Heart left ventricle (tissue), 16 donors: ENCODE results near the gene CLCF1. TPM values are rescaled to one million over a fixed set of nuclear protein-coding genes. Genes with fewer than 3 reads are reported as not detected.

Experiments
- ATAC-seq, 4 donors: fragments of 200-7000 bp; cut with Tn5 transposase; one replicate each; pipeline ENCODE4 v1.9.1; 2020 to 2022; ENCODE audit warnings: moderate library complexity in 4 of 4, mild to moderate bottlenecking in 3 of 4, moderate number of reproducible peaks in 1 of 4
- DNase-seq, 5 donors: peaks; one replicate each; pipeline ENCODE4 v3.0.0-alpha.2; 2020
- H3K27ac ChIP-seq, 12 donors: fragments of 200-600 bp; sonication (generic) in 4 of 12; one replicate each; pipeline versions ENCODE4 v1.5.0 to v1.8.0; 2016 to 2022; ENCODE audit warnings: mild to moderate bottlenecking in 2 of 12
- H3K27me3 ChIP-seq, 9 donors: fragments of 200-600 bp; sonication (generic) in 2 of 9; one replicate each; pipeline versions ENCODE4 v1.5.1 to v1.8.0; 2016 to 2022; ENCODE audit warnings: mild to moderate bottlenecking in 3 of 9
- H3K36me3 ChIP-seq, 9 donors: fragments of 200-600 bp; sonication (generic) in 2 of 9; one replicate each; pipeline versions ENCODE4 v1.5.0 to v1.8.0; 2018 to 2022; ENCODE audit warnings: mild to moderate bottlenecking in 2 of 9
- H3K4me1 ChIP-seq, 12 donors: fragments of 200-600 bp; sonication (generic) in 4 of 12; one replicate each; pipeline versions ENCODE4 v1.5.0 to v1.8.0; 2016 to 2022; ENCODE audit warnings: mild to moderate bottlenecking in 3 of 12
- H3K4me3 ChIP-seq, 12 donors: fragments of 200-600 bp; sonication (generic) in 4 of 12; one replicate each; pipeline versions ENCODE4 v1.5.0 to v1.8.0; 2017 to 2022; ENCODE audit warnings: mild to moderate bottlenecking in 9 of 12, moderate library complexity in 4 of 12
- H3K9me3 ChIP-seq, 12 donors: fragments of 200-600 bp; sonication (generic) in 4 of 12; one replicate each; pipeline versions ENCODE4 v1.5.0 to v1.8.0; 2016 to 2022; ENCODE audit warnings: mild to moderate bottlenecking in 1 of 12
- POLR2A ChIP-seq, 2 donors: fragments of 450-650 bp; IDR thresholded peaks; one replicate each; pipeline ENCODE4 v1.6.1; 2017; ENCODE audit warnings: antibody characterized with exemption in 2 of 2, mild to moderate bottlenecking in 2 of 2, moderate library complexity in 2 of 2
- WGBS, 4 donors: extraction: QIAGEN DNeasy Blood & Tissue Kit in 2 of 4; methylation state at CpG; one replicate each; pipeline versions ENCODE4 v1.1.5 to v1.1.7; 2013 to 2018; 5-methylcytosine and 5-hydroxymethylcytosine counted together
- intact Hi-C, 10 donors: fragments of 100-400 bp; cut with DNase I; formaldehyde crosslinking; loops; one replicate each; pipeline versions ENCODE4 v1.11.1 to v1.14.2; 2022
- polyA plus RNA-seq, 2 donors: library from polyadenylated mRNA; stranded (reverse); fragments of 200-250 nt; gene quantifications; one replicate each; pipeline ENCODE4 v1.2.3, GENCODE V29; 2013
- total RNA-seq, 9 donors: library from RNA; depleted of rRNA in 2 of 9; stranded (reverse); fragments of >200 nt in 2 of 9; fragmentation: NEBNext Ultra II Directional in 3 of 9; extraction: Animal tissue kit (Norgen Biotek cat#: 25700) in 3 of 9; gene quantifications; one replicate each; pipeline versions ENCODE4 v1.1.0 to v1.2.4, GENCODE V29; 2016 to 2023
- TF ChIP-seq, protein P1 (sequence below), 12 donors: fragments of 200-600 bp; sonication (generic) in 4 of 12; IDR thresholded peaks; one replicate each; pipeline versions ENCODE4 v1.5.0 to v1.8.0; 2018 to 2022; ENCODE audit warnings: antibody characterized with exemption in 12 of 12, mild to moderate bottlenecking in 5 of 12
- donor health status: ischemic (EF 13 %, LVEDD 7.1; RV severe dilation, severe dysfunction).
- donor health status: healthy with polysubstance abuse.
- donor health status: DM: no; HTN: yes; CAD: no.
- donor health status: DM: no; HTN: no; CAD: no.
- donor health status: ischemic (EF 25% LVEDD 6.9; RV normal size, moderate dysfunction).
- donor health status: ischemic (EF 25% LVEDD 5.7; RV mildly dilated, moderate dysfunction).
- donor health status: healthy.
- donor health status: DM: yes; HTN: yes; CAD: no.
- donor health status: ischemic (EF 35%, LVEDD 5.7; RV mildly dilated, moderate dysfunction).
- donor health status: nonischemic (EF 11% LVEDD 7.7; RV severe dilation, severe dysfunction).
- donor health status: DM: yes; HTN: yes; CAD: no.
- donor health status: PGD.
- donor health status: ischemic (EF 29% LVEDD 5.4; RV normal size, mild dysfunction).
- donor health status: nonischemic (EF 23%, LVEDD 6.1; RV moderate dilation, normal function).

Gene CLCF1
- total and polyA plus RNA-seq, 11 donors = 0.25 to 17.1 (median 1.7) TPM

DNA sequence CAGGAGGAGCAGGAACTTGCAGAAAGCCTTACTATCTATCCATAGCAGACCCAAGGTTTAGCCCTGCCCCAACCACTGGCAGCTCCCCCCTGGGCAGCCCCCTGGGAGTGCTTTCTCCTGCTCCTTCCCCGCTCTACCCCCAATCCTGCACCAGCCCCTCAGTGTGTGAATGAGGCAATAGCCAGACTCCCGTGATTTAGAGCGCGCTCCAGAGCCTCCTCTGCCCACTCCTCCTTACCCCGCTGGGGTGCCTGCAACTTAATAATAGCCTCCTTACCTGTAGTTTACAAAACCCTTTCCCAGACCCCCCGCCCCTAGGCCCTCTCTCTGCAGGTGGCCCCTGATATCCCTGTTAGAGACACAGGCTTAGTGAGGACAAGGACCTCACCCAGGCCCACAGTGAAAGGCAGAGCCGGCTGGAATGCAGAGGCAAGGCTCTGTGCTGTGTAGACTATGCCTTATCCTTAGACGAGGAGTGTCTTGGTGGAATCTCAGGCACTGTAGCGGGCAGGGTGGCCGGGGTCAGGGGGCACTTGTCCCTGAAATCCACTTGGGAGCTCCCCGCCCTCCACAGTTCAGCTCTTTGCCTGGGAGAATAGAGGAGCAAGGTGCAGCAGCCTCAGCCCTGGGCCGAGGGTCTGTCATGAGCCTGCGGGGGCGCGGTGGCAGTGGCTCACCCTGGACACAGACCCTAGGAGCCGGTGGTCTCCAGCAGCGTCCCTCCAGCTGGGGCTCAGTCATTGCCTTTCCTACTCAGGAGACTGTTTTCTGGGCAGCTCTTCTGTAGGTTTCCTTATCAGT lies 37.8 kb upstream of the CLCF1 start:
- WGBS, 4 donors = 72 to 82% (median 76%) methylated on average over 17 of the region's 17 CpGs
- intact Hi-C loops = no loop called here
- TF ChIP-seq, protein P1, sequence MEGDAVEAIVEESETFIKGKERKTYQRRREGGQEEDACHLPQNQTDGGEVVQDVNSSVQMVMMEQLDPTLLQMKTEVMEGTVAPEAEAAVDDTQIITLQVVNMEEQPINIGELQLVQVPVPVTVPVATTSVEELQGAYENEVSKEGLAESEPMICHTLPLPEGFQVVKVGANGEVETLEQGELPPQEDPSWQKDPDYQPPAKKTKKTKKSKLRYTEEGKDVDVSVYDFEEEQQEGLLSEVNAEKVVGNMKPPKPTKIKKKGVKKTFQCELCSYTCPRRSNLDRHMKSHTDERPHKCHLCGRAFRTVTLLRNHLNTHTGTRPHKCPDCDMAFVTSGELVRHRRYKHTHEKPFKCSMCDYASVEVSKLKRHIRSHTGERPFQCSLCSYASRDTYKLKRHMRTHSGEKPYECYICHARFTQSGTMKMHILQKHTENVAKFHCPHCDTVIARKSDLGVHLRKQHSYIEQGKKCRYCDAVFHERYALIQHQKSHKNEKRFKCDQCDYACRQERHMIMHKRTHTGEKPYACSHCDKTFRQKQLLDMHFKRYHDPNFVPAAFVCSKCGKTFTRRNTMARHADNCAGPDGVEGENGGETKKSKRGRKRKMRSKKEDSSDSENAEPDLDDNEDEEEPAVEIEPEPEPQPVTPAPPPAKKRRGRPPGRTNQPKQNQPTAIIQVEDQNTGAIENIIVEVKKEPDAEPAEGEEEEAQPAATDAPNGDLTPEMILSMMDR (IDR thresholded peaks at IDR 0.05) = no peak
- TF ChIP-seq POLR2A (IDR thresholded peaks at IDR 0.05) = no peak
- Histone ChIP-seq H3K4me1 (peaks cover 0 to 37% (median 8%) of the 10 kb centered on the region in 12 donors), H3K4me3 (no peak overlapping the region), H3K36me3 (no peaks in the 10 kb centered on the region), H3K27me3 (peaks cover 0 to 56% (median 16%) of the 10 kb centered on the region in 9 donors), H3K9me3 (no peaks in the 10 kb centered on the region), H3K27ac (no peak overlapping the region)
- ATAC-seq (no peak), DNase-seq (no peak)

DNA sequence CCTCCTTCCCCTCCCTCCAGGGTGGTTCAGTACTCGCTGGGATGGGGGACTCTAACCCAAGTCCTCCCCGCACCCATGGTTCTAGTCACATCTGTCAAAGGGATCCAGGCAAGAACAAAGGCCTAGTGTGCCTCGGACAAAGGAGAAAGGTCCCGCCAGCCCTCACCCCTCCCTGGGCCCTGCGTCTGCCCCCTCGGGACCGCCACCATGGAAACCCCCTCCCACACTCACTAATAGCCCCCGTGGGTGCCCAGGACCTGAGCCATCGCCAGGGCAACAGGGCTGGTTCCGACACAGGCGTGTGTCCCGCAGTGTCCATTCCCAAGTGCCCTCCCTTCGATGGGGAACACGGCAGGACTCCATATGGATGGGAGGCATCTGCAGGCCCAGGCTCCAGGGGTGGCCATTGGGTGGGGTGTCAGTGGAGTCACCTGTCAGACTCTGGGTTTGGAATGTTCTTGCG lies 37.0 kb upstream of the CLCF1 start:
- Histone ChIP-seq H3K36me3 (no peaks in the 10 kb centered on the region), H3K4me1 (peaks cover 0 to 32% (median 4%) of the 10 kb centered on the region in 12 donors), H3K27ac (peak overlapping the region in 1 of 12 donors; percentile 91), H3K4me3 (no peak overlapping the region), H3K9me3 (no peaks in the 10 kb centered on the region), H3K27me3 (peaks cover 0 to 55% (median 16%) of the 10 kb centered on the region in 9 donors)
- DNase-seq (no peak), ATAC-seq (no peak)
- 50 to 88% (median 69%) methylated on average over 2 to 15 of the region's 15 CpGs for WGBS, 4 donors
- intact Hi-C loops = no loop called here
- TF ChIP-seq, protein P1 (IDR thresholded peaks at IDR 0.05) = no peak
- TF ChIP-seq POLR2A (IDR thresholded peaks at IDR 0.05) = no peak

DNA sequence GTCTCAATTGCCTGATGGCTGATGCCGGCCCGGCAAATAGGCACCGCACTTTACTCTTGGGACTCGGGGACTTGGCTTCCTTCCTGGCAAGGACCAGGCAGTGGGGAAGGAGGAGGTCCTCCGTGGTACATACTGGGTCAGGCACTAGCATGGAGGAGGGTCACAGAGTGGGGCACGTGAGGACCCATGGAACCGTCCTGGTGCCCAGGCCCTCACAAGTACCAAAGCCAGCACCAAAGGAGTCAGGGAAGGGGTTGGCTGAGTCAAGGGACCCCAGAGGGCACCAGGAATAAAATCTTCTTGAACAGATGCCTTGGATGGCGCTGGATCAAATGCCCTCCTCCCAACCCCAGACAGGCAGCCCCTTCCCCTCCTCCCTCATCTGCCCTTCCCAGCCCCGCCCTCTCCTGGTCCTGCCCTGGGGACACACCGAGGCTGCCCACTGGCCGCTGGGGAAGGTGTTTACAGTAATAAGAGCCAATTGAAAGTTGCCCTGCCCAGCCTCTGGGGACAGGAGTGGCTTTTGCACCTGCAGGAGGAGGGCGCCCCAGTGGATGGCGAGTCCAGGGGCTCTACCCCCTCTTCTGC lies 36.5 kb upstream of the CLCF1 start:
- Histone ChIP-seq H3K9me3 (no peaks in the 10 kb centered on the region), H3K27ac (peak overlapping the region in 1 of 12 donors; percentile 91), H3K4me1 (peaks cover 0 to 27% (median under 1%) of the 10 kb centered on the region in 12 donors), H3K27me3 (peaks cover 0 to 51% (median 16%) of the 10 kb centered on the region in 9 donors), H3K36me3 (no peaks in the 10 kb centered on the region), H3K4me3 (peak overlapping the region in 2 of 12 donors; percentile 21 to 50)
- ATAC-seq (no peak), DNase-seq (no peak)
- 40 to 67% (median 44%) methylated on average over 8 to 13 of the region's 13 CpGs for WGBS, 4 donors
- TF ChIP-seq, protein P1 (IDR thresholded peaks at IDR 0.05) = no peak
- TF ChIP-seq POLR2A (IDR thresholded peaks at IDR 0.05) = no peak
- intact Hi-C loops = loop anchor here in 3 of 10 donors (10.0 kb wide), 1 partner anchor 55 kb away; the partner anchor contains the start of gene TMEM134 (in 3 of the 3)

GRCh38 chr11:67409261-67409666 lies 35.9 kb upstream of the CLCF1 start:
- peak overlapping the region in 1 of 12 donors; percentile 91 for H3K27ac ChIP-seq
- ATAC-seq (no peak), DNase-seq (no peak)
- TF ChIP-seq, protein P1 (IDR thresholded peaks at IDR 0.05) = no peak
- TF ChIP-seq POLR2A (IDR thresholded peaks at IDR 0.05) = no peak
- H3K27me3 ChIP-seq = peaks cover 0 to 51% (median 12%) of the 10 kb centered on the region in 9 donors
- H3K36me3 ChIP-seq = no peaks in the 10 kb centered on the region
- peaks cover 0 to 25% (median 0%) of the 10 kb centered on the region in 12 donors for H3K4me1 ChIP-seq
- H3K9me3 ChIP-seq = no peaks in the 10 kb centered on the region
- peak overlapping the region in 2 of 12 donors; percentile 21 to 50 for H3K4me3 ChIP-seq
- intact Hi-C loops = loop anchor here in 3 of 10 donors (10.0 kb wide), 1 partner anchor 56 kb away; the partner anchor contains the start of gene TMEM134 (in 3 of the 3)
- WGBS, 4 donors = 52 to 69% (median 68%) methylated on average over 9 to 24 of the region's 24 CpGs
